Measurements from ENCODE around the gene OPA1.

The OPA1 gene

GRCh38 chr3:193711523-193711963, 118.5 kb downstream of the OPA1 start:
- H3K4me3 ChIP-seq (replicated peaks; ENCODE audit: low read depth, low read length), result no peak overlapping the region

GRCh38 chr3:193711964-193712598, 119.1 kb downstream of the OPA1 start:
- no peak for DNase-seq (ENCODE audit: low read depth)
- no peak for TF ChIP-seq CTCF (IDR thresholded peaks at IDR 0.05; ENCODE audit: low read length, missing control alignments)
- H3K4me3 ChIP-seq (replicated peaks; ENCODE audit: low read depth, low read length), result no peak overlapping the region

More at GRCh38 chr3:193711523-193711963, 118.5 kb downstream of the OPA1 start:
- no peak for DNase-seq (ENCODE audit: low read depth)
- TF ChIP-seq CTCF (IDR thresholded peaks at IDR 0.05; ENCODE audit: low read length, missing control alignments), result no peak

- no peak for TF ChIP-seq CTCF (IDR thresholded peaks at IDR 0.05; ENCODE audit: low read length, missing control alignments)
- H3K4me3 ChIP-seq (replicated peaks; ENCODE audit: low read depth, low read length), result no peak overlapping the region
- no peak for DNase-seq (ENCODE audit: low read depth)
Measured at GRCh38 chr3:193712938-193713337, 119.9 kb downstream of the OPA1 start.

- no peak for TF ChIP-seq CTCF (IDR thresholded peaks at IDR 0.05; ENCODE audit: low read length, missing control alignments)
- no peak overlapping the region for H3K4me3 ChIP-seq (replicated peaks; ENCODE audit: low read depth, low read length)
- no peak for DNase-seq (ENCODE audit: low read depth)
Measured at GRCh38 chr3:193714523-193715137, 121.6 kb downstream of the OPA1 start.

- no peak for TF ChIP-seq CTCF (IDR thresholded peaks at IDR 0.05; ENCODE audit: low read length, missing control alignments)
- DNase-seq (ENCODE audit: low read depth), result no peak
- H3K4me3 ChIP-seq (replicated peaks; ENCODE audit: low read depth, low read length), result no peak overlapping the region
Measured at GRCh38 chr3:193716150-193716549, 123.1 kb downstream of the OPA1 start.

GRCh38 chr3:193719735-193720134, 126.7 kb downstream of the OPA1 start:
- H3K4me3 ChIP-seq (replicated peaks; ENCODE audit: low read depth, low read length), result no peak overlapping the region
- TF ChIP-seq CTCF (IDR thresholded peaks at IDR 0.05; ENCODE audit: low read length, missing control alignments), result no peak
- DNase-seq (ENCODE audit: low read depth), result no peak

- no peak overlapping the region for H3K4me3 ChIP-seq (replicated peaks; ENCODE audit: low read depth, low read length)
- no peak for DNase-seq (ENCODE audit: low read depth)
- no peak for TF ChIP-seq CTCF (IDR thresholded peaks at IDR 0.05; ENCODE audit: low read length, missing control alignments)
Measured at GRCh38 chr3:193720169-193720568, 127.2 kb downstream of the OPA1 start.

Data from fibroblast of pulmonary artery (primary cell).